PC-3 (cell line): ENCODE data around the gene CAMTA1.
A peak's percentile ranks its signal among the peaks of the same experiment; 100 is the strongest.

ENCODE experiments used
- EZH2 ChIP-seq: fragments of 300-600 bp; sonication (generic); IDR thresholded peaks from one replicate; pipeline ENCODE4 v1.6.1; 2017; ENCODE audit warnings: antibody characterized with exemption, mild to moderate bottlenecking, low read length; ENCODE audit not compliant: unreplicated experiment
- EZH2phosphoT487 ChIP-seq: fragments of 300-600 bp; sonication (generic); IDR thresholded peaks from 2 replicates; pipeline ENCODE4 v1.6.1; 2018; ENCODE audit warnings: mild to moderate bottlenecking, antibody characterized with exemption, low read length, borderline replicate concordance
- TF ChIP-seq, protein P1 (sequence below): fragments of 300-600 bp; sonication (generic); conservative IDR thresholded peaks from 2 replicates; pipeline ENCODE4 v1.5.1; 2017; ENCODE audit warnings: antibody characterized with exemption, low read depth, mild to moderate bottlenecking, low read length

DNA sequence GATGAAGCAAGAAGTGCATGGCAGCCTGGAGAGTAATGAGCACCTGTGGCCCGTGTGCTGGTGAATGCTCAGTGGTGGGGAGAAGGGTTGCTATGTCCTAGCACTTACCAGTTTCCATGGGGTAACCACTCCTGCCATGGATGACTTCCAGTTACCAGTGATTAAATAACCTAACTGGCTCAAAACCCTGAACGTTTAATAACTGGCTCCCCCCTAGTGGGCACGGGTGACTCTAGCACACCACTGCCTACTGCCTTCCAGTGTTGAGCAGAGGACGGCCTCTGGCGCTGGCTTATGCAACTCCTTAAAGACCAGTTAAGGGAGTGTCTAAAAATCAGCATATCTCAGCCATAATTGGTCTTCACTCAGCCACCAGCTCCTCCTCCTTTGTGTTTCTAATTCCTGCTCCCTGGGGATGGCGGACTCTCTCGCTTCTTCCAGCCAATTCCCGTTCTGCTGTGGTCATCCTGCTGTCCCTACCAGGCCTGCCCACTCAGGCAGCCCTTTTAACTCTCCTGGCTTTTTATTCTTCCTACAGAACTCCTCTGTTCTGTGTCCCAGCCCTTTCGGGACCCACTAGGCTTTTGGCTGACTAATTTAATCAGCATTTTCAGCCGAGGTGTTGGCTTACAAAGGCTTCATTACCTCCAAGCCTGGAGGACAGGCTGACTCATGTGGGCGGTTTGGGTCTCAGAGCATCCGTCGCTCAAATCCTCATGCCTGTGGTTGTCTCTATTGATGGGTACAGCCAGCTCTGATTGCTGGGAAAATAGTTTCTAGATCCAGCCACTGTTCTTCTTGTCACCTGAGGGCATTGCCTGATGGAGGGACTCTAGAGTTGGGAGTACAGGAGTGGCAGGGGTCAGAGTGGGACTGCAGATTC is 332.4 kb downstream of the CAMTA1 start:
- TF ChIP-seq, protein P1, sequence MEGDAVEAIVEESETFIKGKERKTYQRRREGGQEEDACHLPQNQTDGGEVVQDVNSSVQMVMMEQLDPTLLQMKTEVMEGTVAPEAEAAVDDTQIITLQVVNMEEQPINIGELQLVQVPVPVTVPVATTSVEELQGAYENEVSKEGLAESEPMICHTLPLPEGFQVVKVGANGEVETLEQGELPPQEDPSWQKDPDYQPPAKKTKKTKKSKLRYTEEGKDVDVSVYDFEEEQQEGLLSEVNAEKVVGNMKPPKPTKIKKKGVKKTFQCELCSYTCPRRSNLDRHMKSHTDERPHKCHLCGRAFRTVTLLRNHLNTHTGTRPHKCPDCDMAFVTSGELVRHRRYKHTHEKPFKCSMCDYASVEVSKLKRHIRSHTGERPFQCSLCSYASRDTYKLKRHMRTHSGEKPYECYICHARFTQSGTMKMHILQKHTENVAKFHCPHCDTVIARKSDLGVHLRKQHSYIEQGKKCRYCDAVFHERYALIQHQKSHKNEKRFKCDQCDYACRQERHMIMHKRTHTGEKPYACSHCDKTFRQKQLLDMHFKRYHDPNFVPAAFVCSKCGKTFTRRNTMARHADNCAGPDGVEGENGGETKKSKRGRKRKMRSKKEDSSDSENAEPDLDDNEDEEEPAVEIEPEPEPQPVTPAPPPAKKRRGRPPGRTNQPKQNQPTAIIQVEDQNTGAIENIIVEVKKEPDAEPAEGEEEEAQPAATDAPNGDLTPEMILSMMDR = peak; percentile 14; the same call in 1 of the 2 replicates
- TF ChIP-seq EZH2 = no peak
- no peak for TF ChIP-seq EZH2phosphoT487
